ENCODE measurements around the gene MMP25.

GRCh38 chr16:3036726-3037315 is 9.5 kb upstream of the MMP25 start, which contains the start of gene BICDL2:
- TF ChIP-seq NR3C1 (CRISPR knock-in tag; conservative IDR thresholded peaks at IDR 0.05; ENCODE audit: low read depth), result no peak
- TF ChIP-seq, protein P1, sequence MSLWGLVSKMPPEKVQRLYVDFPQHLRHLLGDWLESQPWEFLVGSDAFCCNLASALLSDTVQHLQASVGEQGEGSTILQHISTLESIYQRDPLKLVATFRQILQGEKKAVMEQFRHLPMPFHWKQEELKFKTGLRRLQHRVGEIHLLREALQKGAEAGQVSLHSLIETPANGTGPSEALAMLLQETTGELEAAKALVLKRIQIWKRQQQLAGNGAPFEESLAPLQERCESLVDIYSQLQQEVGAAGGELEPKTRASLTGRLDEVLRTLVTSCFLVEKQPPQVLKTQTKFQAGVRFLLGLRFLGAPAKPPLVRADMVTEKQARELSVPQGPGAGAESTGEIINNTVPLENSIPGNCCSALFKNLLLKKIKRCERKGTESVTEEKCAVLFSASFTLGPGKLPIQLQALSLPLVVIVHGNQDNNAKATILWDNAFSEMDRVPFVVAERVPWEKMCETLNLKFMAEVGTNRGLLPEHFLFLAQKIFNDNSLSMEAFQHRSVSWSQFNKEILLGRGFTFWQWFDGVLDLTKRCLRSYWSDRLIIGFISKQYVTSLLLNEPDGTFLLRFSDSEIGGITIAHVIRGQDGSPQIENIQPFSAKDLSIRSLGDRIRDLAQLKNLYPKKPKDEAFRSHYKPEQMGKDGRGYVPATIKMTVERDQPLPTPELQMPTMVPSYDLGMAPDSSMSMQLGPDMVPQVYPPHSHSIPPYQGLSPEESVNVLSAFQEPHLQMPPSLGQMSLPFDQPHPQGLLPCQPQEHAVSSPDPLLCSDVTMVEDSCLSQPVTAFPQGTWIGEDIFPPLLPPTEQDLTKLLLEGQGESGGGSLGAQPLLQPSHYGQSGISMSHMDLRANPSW (CRISPR knock-in tag; conservative IDR thresholded peaks at IDR 0.05; ENCODE audit: low read depth), result no peak
- no peak for TF ChIP-seq ESRRA (CRISPR knock-in tag; IDR thresholded peaks at IDR 0.05; ENCODE audit: borderline replicate concordance)
- TF ChIP-seq CREM (CRISPR knock-in tag; IDR thresholded peaks at IDR 0.05), result no peak
- TF ChIP-seq, protein P2, sequence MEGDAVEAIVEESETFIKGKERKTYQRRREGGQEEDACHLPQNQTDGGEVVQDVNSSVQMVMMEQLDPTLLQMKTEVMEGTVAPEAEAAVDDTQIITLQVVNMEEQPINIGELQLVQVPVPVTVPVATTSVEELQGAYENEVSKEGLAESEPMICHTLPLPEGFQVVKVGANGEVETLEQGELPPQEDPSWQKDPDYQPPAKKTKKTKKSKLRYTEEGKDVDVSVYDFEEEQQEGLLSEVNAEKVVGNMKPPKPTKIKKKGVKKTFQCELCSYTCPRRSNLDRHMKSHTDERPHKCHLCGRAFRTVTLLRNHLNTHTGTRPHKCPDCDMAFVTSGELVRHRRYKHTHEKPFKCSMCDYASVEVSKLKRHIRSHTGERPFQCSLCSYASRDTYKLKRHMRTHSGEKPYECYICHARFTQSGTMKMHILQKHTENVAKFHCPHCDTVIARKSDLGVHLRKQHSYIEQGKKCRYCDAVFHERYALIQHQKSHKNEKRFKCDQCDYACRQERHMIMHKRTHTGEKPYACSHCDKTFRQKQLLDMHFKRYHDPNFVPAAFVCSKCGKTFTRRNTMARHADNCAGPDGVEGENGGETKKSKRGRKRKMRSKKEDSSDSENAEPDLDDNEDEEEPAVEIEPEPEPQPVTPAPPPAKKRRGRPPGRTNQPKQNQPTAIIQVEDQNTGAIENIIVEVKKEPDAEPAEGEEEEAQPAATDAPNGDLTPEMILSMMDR (IDR thresholded peaks at IDR 0.05), result no peak
- TF ChIP-seq ZNF219 (CRISPR knock-in tag; IDR thresholded peaks at IDR 0.05; ENCODE audit: borderline replicate concordance), result no peak
- TF ChIP-seq TEAD4 (CRISPR knock-in tag; IDR thresholded peaks at IDR 0.05), result no peak
- TF ChIP-seq PRRX2 (CRISPR knock-in tag; IDR thresholded peaks at IDR 0.05), result no peak
- TF ChIP-seq TP53 (CRISPR knock-in tag; IDR thresholded peaks at IDR 0.05), result no peak

Data from WTC11 (cell line).